ENCODE results near the gene ROCK2. TPM values are rescaled to one million over a fixed set of nuclear protein-coding genes. Genes with fewer than 3 reads are reported as not detected.
"Not testable (repeated sequence)": the region's sequence is repeated elsewhere in the genome, so short reads cannot be mapped to it uniquely, and the experiment has no call there.

The ROCK2 gene
- polyA plus RNA-seq, 3 donors: 2.8 to 10.2 (median 4.3) TPM

- Histone ChIP-seq H4K20me1 (ENCODE audit: insufficient read depth, low read length) (peaks cover 7% of the 10 kb centered on the region), H3K27me3 (ENCODE audit: control insufficient read depth in 2 of 2, insufficient read depth in 2 of 2, low read length in 2 of 2) (no peaks in the 10 kb centered on the region), H3K36me3 (replicated peaks in 1 of 2; ENCODE audit: control insufficient read depth in 1 of 2, insufficient read depth in 2 of 2, low read length in 2 of 2) (peaks cover 3 to 17% of the 10 kb centered on the region in 2 donors), H3K9ac (ENCODE audit: insufficient read depth, low read length, poor library complexity, severe bottlenecking) (no peak overlapping the region), H3K4me2 (replicated peaks; ENCODE audit: extremely low read depth, low read length, poor library complexity, severe bottlenecking) (no peak overlapping the region), H3K79me2 (ENCODE audit: insufficient read depth, low read length) (peaks cover 5% of the 10 kb centered on the region), H3K27ac (ENCODE audit: low read depth in 1 of 2, low read length in 2 of 2) (no peak overlapping the region), H3K9me3 (replicated peaks in 1 of 2; ENCODE audit: control insufficient read depth in 1 of 2, insufficient read depth in 1 of 2, low read length in 2 of 2) (no peaks in the 10 kb centered on the region), H3K4me3 (replicated peaks in 1 of 3; ENCODE audit: low read depth in 2 of 3, low read length in 3 of 3) (no peak overlapping the region), H2AFZ (ENCODE audit: insufficient read depth, low read depth, low read length, poor library complexity, severe bottlenecking) (no peak overlapping the region), H3K4me1 (ENCODE audit: control insufficient read depth in 1 of 2, insufficient read depth in 2 of 2, low read length in 2 of 2) (no peaks in the 10 kb centered on the region)
- Mint-ChIP-seq H3K36me3 (peaks cover 21 to 22% of the 10 kb centered on the region in 2 donors), H3K27me3 (ENCODE audit: low read depth in 3 of 3) (peaks cover 0 to 1% (median 0%) of the 10 kb centered on the region in 3 donors), H3K4me1 (peaks cover 6% of the 10 kb centered on the region), H3K9me3 (peaks cover 0 to 5% (median 2%) of the 10 kb centered on the region in 7 donors), H3K27ac (peak overlapping the region in 1 of 7 donors; percentile 11), H3K4me3 (no peak overlapping the region)
- TF ChIP-seq CTCF (IDR thresholded peaks at IDR 0.05): no peak
- no peak for DNase-seq
- intact Hi-C loops (cut with micrococcal nuclease): no loop called here
- no CpG with 5 or more reads among the region's 2 CpGs for WGBS (ENCODE audit: insufficient coverage)
Measured at GRCh38 chr2:11254100-11254536, 90.3 kb downstream of the ROCK2 start.

GRCh38 chr2:11252458-11252857, 92.0 kb downstream of the ROCK2 start:
- intact Hi-C loops (cut with micrococcal nuclease): not testable (repeated sequence)

More at GRCh38 chr2:11252458-11252857, 92.0 kb downstream of the ROCK2 start:
- H3K4me3 Mint-ChIP-seq; H3K27me3 ChIP-seq (ENCODE audit: control insufficient read depth in 2 of 2, insufficient read depth in 2 of 2, low read length in 2 of 2); H3K4me3 ChIP-seq (replicated peaks in 1 of 3; ENCODE audit: low read depth in 2 of 3, low read length in 3 of 3); H3K27ac ChIP-seq (ENCODE audit: low read depth in 1 of 2, low read length in 2 of 2); H3K9me3 Mint-ChIP-seq; H3K4me1 Mint-ChIP-seq; H3K9me3 ChIP-seq (replicated peaks in 1 of 2; ENCODE audit: control insufficient read depth in 1 of 2, insufficient read depth in 1 of 2, low read length in 2 of 2); H2AFZ ChIP-seq (ENCODE audit: insufficient read depth, low read depth, low read length, poor library complexity, severe bottlenecking); H3K4me1 ChIP-seq (ENCODE audit: control insufficient read depth in 1 of 2, insufficient read depth in 2 of 2, low read length in 2 of 2); H3K27me3 Mint-ChIP-seq (ENCODE audit: low read depth in 3 of 3); DNase-seq; H3K4me2 ChIP-seq (replicated peaks; ENCODE audit: extremely low read depth, low read length, poor library complexity, severe bottlenecking); H3K9ac ChIP-seq (ENCODE audit: insufficient read depth, low read length, poor library complexity, severe bottlenecking); H4K20me1 ChIP-seq (ENCODE audit: insufficient read depth, low read length); H3K79me2 ChIP-seq (ENCODE audit: insufficient read depth, low read length): not testable (repeated sequence)
- H3K36me3 Mint-ChIP-seq: peaks cover 19 to 32% of the 10 kb centered on the region in 2 donors
- H3K27ac Mint-ChIP-seq: peak overlapping the region in 1 of 7 donors; percentile 43
- no CpG with 5 or more reads among the region's 4 CpGs for WGBS (ENCODE audit: insufficient coverage)
- H3K36me3 ChIP-seq (replicated peaks in 1 of 2; ENCODE audit: control insufficient read depth in 1 of 2, insufficient read depth in 2 of 2, low read length in 2 of 2): peaks cover 9 to 22% of the 10 kb centered on the region in 2 donors
